Stimulated activated naive CD8-positive, alpha-beta T cell treated with anti-CD3 and anti-CD28 coated beads, Interleukin-15, Interleukin-2, amounts not matched to agents 100 U/mL and 50 U/mL, for 24 hours (primary cell): Measurements from ENCODE around the gene POLR1E.

Experiments used
- ATAC-seq: fragments of 150-1000 bp; cut with Tn5 transposase; one replicate; pipeline ENCODE4 v1.10.0; 2021
- DNase-seq: peaks from one replicate; pipeline ENCODE4 v3.0.0; 2021

The POLR1E gene

GRCh38 chr9:37534901-37535300 is 49.2 kb downstream of the POLR1E start:
- ATAC-seq = no peak
- no peak for DNase-seq

DNA sequence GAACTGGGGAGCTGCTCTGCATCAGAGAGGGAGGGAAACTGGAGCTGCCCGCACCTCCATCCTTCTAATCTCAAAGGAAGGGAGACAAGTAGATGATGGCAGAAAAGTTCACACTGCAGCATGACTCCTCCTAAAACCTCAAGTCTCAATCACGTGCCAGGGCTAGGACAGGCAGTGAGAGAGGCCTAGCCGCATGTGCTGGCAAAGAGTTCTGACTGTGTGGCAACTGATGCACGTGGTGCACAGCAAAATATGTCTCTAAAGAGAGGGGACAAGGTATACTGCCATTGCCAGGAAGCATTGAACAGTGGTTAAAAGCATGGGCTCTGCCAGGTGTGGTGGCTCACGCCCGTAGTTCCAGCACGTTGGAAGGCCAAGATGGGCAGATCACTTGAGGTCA is 52.4 kb downstream of the POLR1E start:
- ATAC-seq = no peak
- DNase-seq = no peak

- DNase-seq (no peak), ATAC-seq (peak; percentile 14)
Observed at GRCh38 chr9:37539634-37540033, 53.9 kb downstream of the POLR1E start.

DNA sequence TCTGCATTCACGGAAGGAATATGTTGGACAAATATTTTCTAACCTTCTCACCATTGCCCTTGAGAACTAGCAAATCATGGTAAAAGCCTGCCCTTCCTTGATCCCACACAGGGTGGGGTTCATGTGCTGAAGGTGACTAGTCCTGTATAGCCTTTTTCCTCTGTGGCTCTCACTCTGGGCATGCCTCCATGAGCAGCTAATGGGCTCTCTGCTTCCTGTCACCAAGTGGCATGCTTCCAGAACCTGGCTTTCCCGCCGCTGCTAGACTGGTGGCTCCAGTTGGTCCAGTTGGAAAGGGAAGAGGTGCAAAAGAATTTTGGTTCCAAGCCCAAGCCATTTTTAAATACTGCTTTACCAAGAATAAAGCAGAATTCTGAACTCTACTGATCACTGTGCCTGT is 54.9 kb downstream of the POLR1E start:
- ATAC-seq (no peak), DNase-seq (no peak)

DNA sequence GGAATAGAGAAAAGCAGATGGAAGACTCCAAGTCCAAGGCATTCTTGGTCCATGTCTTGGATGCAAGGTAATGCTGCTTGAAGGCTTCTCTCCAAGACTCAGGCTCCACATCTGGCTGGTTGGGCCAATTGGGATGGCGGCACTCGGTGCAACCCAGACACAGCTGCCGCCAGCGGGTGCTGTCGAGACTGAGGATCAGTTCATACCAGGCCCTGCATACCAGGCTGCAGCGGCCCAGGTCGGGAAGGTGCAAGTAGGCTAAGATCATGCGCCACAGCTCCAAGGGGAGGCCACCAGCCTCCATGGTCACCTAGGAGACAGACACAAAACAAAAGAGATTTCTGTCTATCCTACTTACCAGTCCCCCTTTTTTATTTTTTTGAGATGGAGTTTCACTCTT is 55.7 kb downstream of the POLR1E start:
- DNase-seq = no peak
- ATAC-seq = no peak

- ATAC-seq (no peak), DNase-seq (no peak)
Observed at GRCh38 chr9:37542488-37542887, 56.7 kb downstream of the POLR1E start.

GRCh38 chr9:37542895-37543294 is 57.1 kb downstream of the POLR1E start:
- ATAC-seq (peak; percentile 59), DNase-seq (no peak)

DNA sequence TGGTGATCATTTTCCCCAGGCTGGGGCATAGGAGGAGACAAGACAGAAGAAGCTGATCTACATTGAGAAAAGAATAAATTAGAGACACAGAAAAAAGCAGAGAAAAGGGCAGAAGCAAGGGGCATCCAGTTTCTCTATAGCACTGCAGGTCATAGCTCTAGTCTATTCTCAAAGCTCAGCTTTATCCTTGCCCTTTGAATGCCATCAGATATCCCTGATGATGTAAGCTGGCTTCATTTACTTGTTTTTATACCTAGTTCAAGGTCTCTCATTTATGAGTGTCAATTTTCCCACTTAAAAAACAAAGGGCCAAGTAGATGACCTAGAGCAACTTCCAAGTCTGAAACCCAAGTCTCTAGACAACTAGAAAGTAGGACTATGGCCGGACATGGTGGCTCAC is 57.7 kb downstream of the POLR1E start:
- no peak for ATAC-seq

GRCh38 chr9:37547328-37547878 is 61.7 kb downstream of the POLR1E start:
- no peak for DNase-seq
- ATAC-seq = no peak

More for the DNA sequence above, 57.7 kb downstream of the POLR1E start:
- DNase-seq = no peak

DNA sequence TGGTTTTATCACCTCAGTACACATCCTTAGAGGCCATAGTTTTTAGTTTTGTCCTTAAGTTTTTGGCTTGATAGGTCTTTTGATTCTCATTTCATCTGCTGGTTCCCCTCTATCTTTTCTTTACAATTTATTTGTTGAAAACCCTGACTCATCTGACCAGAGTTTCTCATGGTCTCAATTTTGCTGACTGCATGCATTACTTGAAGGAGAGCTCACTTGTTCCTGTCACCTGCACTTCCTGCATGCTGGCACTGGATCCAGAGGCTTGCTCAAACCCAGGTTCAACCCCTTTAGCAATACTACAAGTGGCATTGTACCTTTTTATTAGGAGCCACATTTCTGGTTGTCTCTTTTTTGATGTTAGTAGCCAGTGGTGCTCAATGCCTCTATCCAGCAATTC is 63.8 kb downstream of the POLR1E start:
- DNase-seq = no peak
- ATAC-seq = no peak

DNA sequence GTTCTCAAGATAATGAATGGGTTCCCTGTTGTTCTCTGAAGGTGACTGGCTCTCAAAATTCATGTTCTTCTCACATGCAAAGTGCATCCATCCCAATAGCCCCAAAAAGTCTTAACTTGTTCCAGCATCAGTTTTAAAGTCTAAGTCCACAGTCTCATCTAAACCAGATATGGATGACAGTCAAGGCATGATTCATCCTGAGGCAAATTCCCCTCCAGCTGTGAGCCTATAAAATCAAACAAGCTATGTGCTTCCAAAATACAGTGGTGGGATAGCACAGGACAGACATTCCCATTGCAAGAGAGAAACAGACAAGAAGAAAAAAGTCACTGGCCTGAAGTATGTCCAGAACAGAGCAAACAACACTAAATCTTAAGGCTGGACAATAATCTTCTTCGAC is 65.0 kb downstream of the POLR1E start:
- no peak for ATAC-seq
- DNase-seq = no peak

- no peak for ATAC-seq
- DNase-seq = no peak
Observed at GRCh38 chr9:37551468-37551867, 65.7 kb downstream of the POLR1E start.

GRCh38 chr9:37551888-37552287 is 66.1 kb downstream of the POLR1E start:
- no peak for DNase-seq
- ATAC-seq = no peak
